Measurements from ENCODE around the gene NCS1.

DNA sequence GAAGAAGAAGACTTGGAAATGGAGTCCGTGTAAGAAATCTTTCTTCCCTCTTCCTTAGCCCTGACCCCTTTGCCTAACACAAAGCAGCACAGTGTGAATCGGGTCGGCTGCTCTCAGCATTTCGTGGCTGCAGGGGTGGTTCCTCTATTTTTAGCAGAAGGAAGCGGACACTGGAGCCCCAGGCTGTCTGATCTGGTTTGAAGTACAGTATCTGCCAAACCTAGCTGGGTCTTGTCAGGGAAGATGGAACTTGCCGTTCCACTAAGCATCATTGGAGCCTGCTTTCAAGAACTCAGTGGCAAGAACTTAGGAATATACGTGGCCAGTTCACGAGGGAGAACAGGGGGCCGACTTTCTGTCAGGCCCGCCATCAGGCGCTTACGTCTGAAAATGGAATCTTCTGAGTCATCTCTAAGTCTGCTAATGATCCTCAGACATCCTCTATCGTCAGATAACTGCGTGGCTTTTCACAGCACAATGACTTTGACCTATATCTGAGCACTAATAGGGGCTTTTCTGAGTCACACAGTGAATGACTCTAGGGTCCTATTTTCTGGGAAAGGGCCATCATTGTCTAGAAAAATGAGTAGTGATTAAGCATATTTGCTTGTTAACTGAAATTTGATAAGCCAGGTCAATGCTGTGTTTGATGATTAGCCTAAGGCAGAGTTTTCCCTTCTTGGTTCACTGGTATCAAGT, 43.3 kb upstream of the NCS1 start:
- TF ChIP-seq TEAD4 (IDR thresholded peaks at IDR 0.05; ENCODE audit: low read depth, low read length), result no peak
- no peak for TF ChIP-seq JUND (IDR thresholded peaks at IDR 0.05; ENCODE audit: low read length)
- TF ChIP-seq, protein P1, sequence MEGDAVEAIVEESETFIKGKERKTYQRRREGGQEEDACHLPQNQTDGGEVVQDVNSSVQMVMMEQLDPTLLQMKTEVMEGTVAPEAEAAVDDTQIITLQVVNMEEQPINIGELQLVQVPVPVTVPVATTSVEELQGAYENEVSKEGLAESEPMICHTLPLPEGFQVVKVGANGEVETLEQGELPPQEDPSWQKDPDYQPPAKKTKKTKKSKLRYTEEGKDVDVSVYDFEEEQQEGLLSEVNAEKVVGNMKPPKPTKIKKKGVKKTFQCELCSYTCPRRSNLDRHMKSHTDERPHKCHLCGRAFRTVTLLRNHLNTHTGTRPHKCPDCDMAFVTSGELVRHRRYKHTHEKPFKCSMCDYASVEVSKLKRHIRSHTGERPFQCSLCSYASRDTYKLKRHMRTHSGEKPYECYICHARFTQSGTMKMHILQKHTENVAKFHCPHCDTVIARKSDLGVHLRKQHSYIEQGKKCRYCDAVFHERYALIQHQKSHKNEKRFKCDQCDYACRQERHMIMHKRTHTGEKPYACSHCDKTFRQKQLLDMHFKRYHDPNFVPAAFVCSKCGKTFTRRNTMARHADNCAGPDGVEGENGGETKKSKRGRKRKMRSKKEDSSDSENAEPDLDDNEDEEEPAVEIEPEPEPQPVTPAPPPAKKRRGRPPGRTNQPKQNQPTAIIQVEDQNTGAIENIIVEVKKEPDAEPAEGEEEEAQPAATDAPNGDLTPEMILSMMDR (IDR thresholded peaks at IDR 0.05; ENCODE audit: control extremely low read depth in 1 of 3, insufficient read depth in 1 of 3, low read depth in 1 of 3, low read length in 3 of 3), result no peak
- no peak for TF ChIP-seq GABPA (IDR thresholded peaks at IDR 0.05; ENCODE audit: borderline replicate concordance, insufficient read depth, low read length)
- TF ChIP-seq POLR2A (IDR thresholded peaks at IDR 0.05; ENCODE audit: control extremely low read depth in 1 of 2, low read depth in 2 of 2, low read length in 2 of 2), result no peak
- no peak for TF ChIP-seq CBX5 (IDR thresholded peaks at IDR 0.05; ENCODE audit: low read depth, low read length)
- no peak for TF ChIP-seq MAX (IDR thresholded peaks at IDR 0.05)
- TF ChIP-seq SP1 (IDR thresholded peaks at IDR 0.05; ENCODE audit: low read depth, low read length), result no peak
- no peak for TF ChIP-seq EGR1 (IDR thresholded peaks at IDR 0.05; ENCODE audit: borderline replicate concordance, low read depth, low read length)
- TF ChIP-seq SP2 (IDR thresholded peaks at IDR 0.05; ENCODE audit: low read length), result no peak
- TF ChIP-seq RXRA (IDR thresholded peaks at IDR 0.05; ENCODE audit: insufficient read depth, low read depth, low read length), result no peak

All from H1 (cell line).